HG02588 (cell line): ENCODE measurements around the gene CAMK1.

Experiments
- ATAC-seq: cut with Tn5 transposase; IDR thresholded peaks from one replicate; pipeline ENCODE4 v1.9.1; 2021; ENCODE audit warnings: mild to moderate bottlenecking, moderate library complexity; ENCODE audit not compliant: unreplicated experiment

CAMK1 gene

GRCh38 chr3:9713142-9713541 is 56.6 kb downstream of the CAMK1 start:
- ATAC-seq = no peak

GRCh38 chr3:9712415-9712814 is 57.3 kb downstream of the CAMK1 start:
- ATAC-seq = no peak

- no peak for ATAC-seq
Measured at GRCh38 chr3:9710174-9710739, 59.5 kb downstream of the CAMK1 start.
